NT2/D1 (cell line): ENCODE measurements around the gene CBLB.

Experiments used
- DNase-seq: peaks from one replicate; pipeline ENCODE4 v3.0.0-alpha.2; 2011; ENCODE audit warnings: low read depth, low spot score
- H3K27me3 ChIP-seq: 2 replicates; pipeline ENCODE4 v1.6.0; 2011; ENCODE audit warnings: mild to moderate bottlenecking; ENCODE audit not compliant: insufficient read length, insufficient read depth
- H3K36me3 ChIP-seq: 2 replicates; pipeline ENCODE4 v1.6.1; 2011; ENCODE audit warnings: mild to moderate bottlenecking, low read length, mixed read lengths; ENCODE audit not compliant: insufficient read depth, insufficient read length
- H3K4me1 ChIP-seq: 2 replicates; pipeline ENCODE4 v1.5.1; 2011; ENCODE audit not compliant: insufficient read depth, insufficient read length
- H3K4me3 ChIP-seq: 2 replicates; pipeline ENCODE4 v1.5.1; 2011; ENCODE audit warnings: low read depth; ENCODE audit not compliant: insufficient read length
- H3K9ac ChIP-seq: 2 replicates; pipeline ENCODE4 v1.6.0; 2011; ENCODE audit warnings: low read depth; ENCODE audit not compliant: insufficient read length
- H3K9me3 ChIP-seq: 2 replicates; pipeline ENCODE4 v1.5.1; 2011; ENCODE audit warnings: mild to moderate bottlenecking, low read length; ENCODE audit not compliant: insufficient read depth
- SUZ12 ChIP-seq: IDR thresholded peaks from 2 replicates; pipeline ENCODE4 v1.6.1; 2011; ENCODE audit not compliant: insufficient read length, insufficient read depth; ENCODE audit errors: extremely low read depth
- YY1 ChIP-seq: IDR thresholded peaks from 2 replicates; pipeline ENCODE4 v1.6.1; 2011; ENCODE audit not compliant: insufficient read length, insufficient read depth
- ZNF274 ChIP-seq: IDR thresholded peaks from 2 replicates; pipeline ENCODE4 v1.6.1; 2011; ENCODE audit warnings: mild to moderate bottlenecking, low read depth, low read length

CBLB gene

GRCh38 chr3:105752791-105753415 is 115.9 kb downstream of the CBLB start:
- Histone ChIP-seq H3K4me1 (no peaks in the 10 kb centered on the region), H3K27me3 (no peaks in the 10 kb centered on the region), H3K36me3 (no peaks in the 10 kb centered on the region), H3K9me3 (no peaks in the 10 kb centered on the region), H3K9ac (no peak overlapping the region), H3K4me3 (no peak overlapping the region)
- no peak for DNase-seq
- TF ChIP-seq ZNF274 (no peak), YY1 (no peak), SUZ12 (no peak)

- H3K27me3 ChIP-seq = no peaks in the 10 kb centered on the region
- no peaks in the 10 kb centered on the region for H3K9me3 ChIP-seq
- no peak overlapping the region for H3K9ac ChIP-seq
- no peaks in the 10 kb centered on the region for H3K36me3 ChIP-seq
- H3K4me3 ChIP-seq = no peak overlapping the region
- H3K4me1 ChIP-seq = no peaks in the 10 kb centered on the region
- TF ChIP-seq YY1 = no peak
- no peak for TF ChIP-seq ZNF274
- TF ChIP-seq SUZ12 = no peak
- no peak for DNase-seq
Observed at GRCh38 chr3:105747696-105748095, 121.1 kb downstream of the CBLB start.

GRCh38 chr3:105747060-105747541 is 121.7 kb downstream of the CBLB start:
- Histone ChIP-seq H3K27me3 (no peaks in the 10 kb centered on the region), H3K4me3 (no peak overlapping the region), H3K4me1 (no peaks in the 10 kb centered on the region), H3K9ac (no peak overlapping the region), H3K36me3 (no peaks in the 10 kb centered on the region), H3K9me3 (no peaks in the 10 kb centered on the region)
- no peak for DNase-seq
- TF ChIP-seq ZNF274 (no peak), SUZ12 (no peak), YY1 (no peak)

- Histone ChIP-seq H3K4me1 (no peaks in the 10 kb centered on the region), H3K9ac (no peak overlapping the region), H3K4me3 (no peak overlapping the region), H3K9me3 (no peaks in the 10 kb centered on the region), H3K27me3 (no peaks in the 10 kb centered on the region), H3K36me3 (no peaks in the 10 kb centered on the region)
- TF ChIP-seq SUZ12 (no peak), YY1 (no peak), ZNF274 (no peak)
- no peak for DNase-seq
Observed at GRCh38 chr3:105746231-105746996, 122.4 kb downstream of the CBLB start.

GRCh38 chr3:105745046-105745445 is 123.8 kb downstream of the CBLB start:
- no peak for DNase-seq
- H3K9ac ChIP-seq = no peak overlapping the region
- no peaks in the 10 kb centered on the region for H3K36me3 ChIP-seq
- no peak for TF ChIP-seq SUZ12
- TF ChIP-seq ZNF274 = no peak
- no peak for TF ChIP-seq YY1
- H3K4me3 ChIP-seq = no peak overlapping the region
- H3K9me3 ChIP-seq = no peaks in the 10 kb centered on the region
- no peaks in the 10 kb centered on the region for H3K4me1 ChIP-seq
- no peaks in the 10 kb centered on the region for H3K27me3 ChIP-seq

- TF ChIP-seq ZNF274 (no peak), YY1 (no peak), SUZ12 (no peak)
- no peaks in the 10 kb centered on the region for H3K9me3 ChIP-seq
- H3K4me3 ChIP-seq = no peak overlapping the region
- H3K27me3 ChIP-seq = no peaks in the 10 kb centered on the region
- DNase-seq = no peak
- no peaks in the 10 kb centered on the region for H3K4me1 ChIP-seq
- H3K36me3 ChIP-seq = no peaks in the 10 kb centered on the region
- H3K9ac ChIP-seq = no peak overlapping the region
Observed at GRCh38 chr3:105744202-105744601, 124.6 kb downstream of the CBLB start.

GRCh38 chr3:105733356-105733755 is 135.5 kb downstream of the CBLB start:
- H3K4me3 ChIP-seq = no peak overlapping the region
- TF ChIP-seq YY1 (no peak), SUZ12 (no peak), ZNF274 (no peak)

More at GRCh38 chr3:105733356-105733755, 135.5 kb downstream of the CBLB start:
- no peaks in the 10 kb centered on the region for H3K27me3 ChIP-seq
- H3K4me1 ChIP-seq = no peaks in the 10 kb centered on the region
- DNase-seq = no peak
- H3K9me3 ChIP-seq = no peaks in the 10 kb centered on the region
- no peaks in the 10 kb centered on the region for H3K36me3 ChIP-seq
- no peak overlapping the region for H3K9ac ChIP-seq
